Measurements from ENCODE around the gene PPP1R8. TPM values are rescaled to one million over a fixed set of nuclear protein-coding genes. Genes with fewer than 3 reads are reported as not detected.
A peak's percentile ranks its signal among the peaks of the same experiment; 100 is the strongest.

PPP1R8 gene
- total RNA-seq, 1 donor from 2014 or later = 46.9 TPM

DNA sequence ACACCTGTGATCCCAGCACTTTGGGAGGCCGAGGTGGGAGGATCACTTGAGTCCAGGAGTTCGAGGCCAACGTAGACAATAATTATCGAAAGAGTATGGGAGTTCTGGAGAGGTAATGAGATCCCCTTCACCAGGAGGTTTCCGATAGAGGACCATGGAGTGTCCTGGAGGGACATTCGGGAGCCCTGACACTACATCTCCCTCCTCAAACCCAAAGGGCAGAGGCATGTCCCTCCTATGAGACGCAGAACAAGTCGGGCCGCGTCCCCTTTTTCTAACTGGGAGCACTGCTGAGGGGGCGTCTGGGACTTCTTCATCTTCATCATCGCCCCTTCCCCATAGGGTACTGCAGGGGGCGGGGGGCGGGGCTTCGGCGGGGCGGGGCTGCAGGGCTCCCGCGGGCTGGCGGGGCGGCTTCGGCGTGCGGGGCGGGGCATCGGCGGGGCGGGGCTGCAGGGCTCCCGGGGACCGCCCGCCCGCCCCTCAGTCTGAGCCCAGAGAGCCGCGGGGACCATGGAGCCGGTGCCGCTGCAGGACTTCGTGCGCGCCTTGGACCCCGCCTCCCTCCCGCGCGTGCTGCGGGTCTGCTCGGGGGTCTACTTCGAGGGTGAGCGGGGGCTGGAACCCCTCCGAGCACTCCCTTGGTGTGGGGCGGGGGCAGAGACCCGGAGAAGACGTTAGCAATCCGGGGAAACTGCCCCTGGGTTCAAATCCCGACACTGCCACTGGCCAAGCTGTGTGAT, 41.6 kb downstream of the PPP1R8 start, which contains the start of gene THEMIS2:
Gene THEMIS2 (plus strand): TSS at position 486 of the 743 bp plus-strand sequence. CDS start 28 bp downstream, at position 514.
- no peaks in the 10 kb centered on the region for H3K27me3 Mint-ChIP-seq (ENCODE audit: unreplicated experiment)
- TF ChIP-seq, protein P1, sequence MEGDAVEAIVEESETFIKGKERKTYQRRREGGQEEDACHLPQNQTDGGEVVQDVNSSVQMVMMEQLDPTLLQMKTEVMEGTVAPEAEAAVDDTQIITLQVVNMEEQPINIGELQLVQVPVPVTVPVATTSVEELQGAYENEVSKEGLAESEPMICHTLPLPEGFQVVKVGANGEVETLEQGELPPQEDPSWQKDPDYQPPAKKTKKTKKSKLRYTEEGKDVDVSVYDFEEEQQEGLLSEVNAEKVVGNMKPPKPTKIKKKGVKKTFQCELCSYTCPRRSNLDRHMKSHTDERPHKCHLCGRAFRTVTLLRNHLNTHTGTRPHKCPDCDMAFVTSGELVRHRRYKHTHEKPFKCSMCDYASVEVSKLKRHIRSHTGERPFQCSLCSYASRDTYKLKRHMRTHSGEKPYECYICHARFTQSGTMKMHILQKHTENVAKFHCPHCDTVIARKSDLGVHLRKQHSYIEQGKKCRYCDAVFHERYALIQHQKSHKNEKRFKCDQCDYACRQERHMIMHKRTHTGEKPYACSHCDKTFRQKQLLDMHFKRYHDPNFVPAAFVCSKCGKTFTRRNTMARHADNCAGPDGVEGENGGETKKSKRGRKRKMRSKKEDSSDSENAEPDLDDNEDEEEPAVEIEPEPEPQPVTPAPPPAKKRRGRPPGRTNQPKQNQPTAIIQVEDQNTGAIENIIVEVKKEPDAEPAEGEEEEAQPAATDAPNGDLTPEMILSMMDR (IDR thresholded peaks at IDR 0.05; ENCODE audit: unreplicated experiment) = no peak
- H3K4me3 Mint-ChIP-seq (ENCODE audit: unreplicated experiment) = peak within 1 kb of the TSS; percentile 90
- peak within 1 kb of the TSS; percentile 48 for H3K27ac Mint-ChIP-seq (ENCODE audit: unreplicated experiment)
- peak; percentile 76 for DNase-seq (ENCODE audit: low spot score)
- H3K9me3 Mint-ChIP-seq (ENCODE audit: unreplicated experiment) = no peaks in the 10 kb centered on the region
- H3K4me1 Mint-ChIP-seq (ENCODE audit: unreplicated experiment) = peaks cover 14% of the 10 kb centered on the region
- H3K36me3 Mint-ChIP-seq (ENCODE audit: low read depth, unreplicated experiment) = no peaks in the 10 kb centered on the region

DNA sequence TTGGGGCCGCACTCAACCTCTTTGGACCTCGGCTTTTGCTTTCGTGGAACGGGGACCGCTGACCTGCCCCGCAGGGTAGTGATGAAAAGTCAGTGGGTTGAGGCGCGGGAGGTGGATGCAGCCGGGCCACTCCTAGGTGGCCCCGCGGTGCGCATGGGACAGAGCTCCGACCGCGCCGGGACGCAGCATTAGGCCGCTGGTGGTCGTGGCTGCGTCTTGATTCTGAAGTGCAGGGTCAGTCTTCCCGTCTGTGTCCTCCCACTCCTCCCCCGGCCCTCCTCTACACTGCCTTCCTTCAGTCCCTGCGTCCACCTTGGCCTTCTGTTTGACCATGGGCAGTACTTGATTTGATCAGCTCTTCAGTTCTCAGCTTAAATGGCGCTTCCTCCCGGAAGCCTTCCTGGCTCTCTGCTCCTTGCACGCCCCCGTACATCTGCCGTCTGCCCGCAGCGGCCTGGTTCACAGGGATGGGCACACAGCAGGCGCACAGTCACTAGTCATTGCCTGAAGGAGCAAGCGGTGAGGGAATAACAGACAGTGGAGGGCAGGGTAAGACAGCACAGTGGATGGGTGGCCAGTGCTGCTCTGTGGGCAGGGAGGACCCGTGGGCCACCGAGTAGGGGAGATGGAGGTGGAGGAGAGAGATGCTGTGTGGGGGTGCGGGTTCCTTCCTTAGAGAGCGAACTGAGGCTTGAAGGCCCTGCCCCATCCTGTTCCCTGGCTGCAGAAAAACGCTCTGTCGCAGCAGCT, 42.4 kb downstream of the PPP1R8 start:
- TF ChIP-seq, protein P1 (IDR thresholded peaks at IDR 0.05; ENCODE audit: unreplicated experiment) = no peak
- no peak for DNase-seq (ENCODE audit: low spot score)
- H3K27me3 Mint-ChIP-seq (ENCODE audit: unreplicated experiment) = no peaks in the 10 kb centered on the region
- peak overlapping the region; percentile 90 for H3K4me3 Mint-ChIP-seq (ENCODE audit: unreplicated experiment)
- no peaks in the 10 kb centered on the region for H3K36me3 Mint-ChIP-seq (ENCODE audit: low read depth, unreplicated experiment)
- H3K9me3 Mint-ChIP-seq (ENCODE audit: unreplicated experiment) = no peaks in the 10 kb centered on the region
- H3K27ac Mint-ChIP-seq (ENCODE audit: unreplicated experiment) = no peak overlapping the region
- H3K4me1 Mint-ChIP-seq (ENCODE audit: unreplicated experiment) = peaks cover 14% of the 10 kb centered on the region

DNA sequence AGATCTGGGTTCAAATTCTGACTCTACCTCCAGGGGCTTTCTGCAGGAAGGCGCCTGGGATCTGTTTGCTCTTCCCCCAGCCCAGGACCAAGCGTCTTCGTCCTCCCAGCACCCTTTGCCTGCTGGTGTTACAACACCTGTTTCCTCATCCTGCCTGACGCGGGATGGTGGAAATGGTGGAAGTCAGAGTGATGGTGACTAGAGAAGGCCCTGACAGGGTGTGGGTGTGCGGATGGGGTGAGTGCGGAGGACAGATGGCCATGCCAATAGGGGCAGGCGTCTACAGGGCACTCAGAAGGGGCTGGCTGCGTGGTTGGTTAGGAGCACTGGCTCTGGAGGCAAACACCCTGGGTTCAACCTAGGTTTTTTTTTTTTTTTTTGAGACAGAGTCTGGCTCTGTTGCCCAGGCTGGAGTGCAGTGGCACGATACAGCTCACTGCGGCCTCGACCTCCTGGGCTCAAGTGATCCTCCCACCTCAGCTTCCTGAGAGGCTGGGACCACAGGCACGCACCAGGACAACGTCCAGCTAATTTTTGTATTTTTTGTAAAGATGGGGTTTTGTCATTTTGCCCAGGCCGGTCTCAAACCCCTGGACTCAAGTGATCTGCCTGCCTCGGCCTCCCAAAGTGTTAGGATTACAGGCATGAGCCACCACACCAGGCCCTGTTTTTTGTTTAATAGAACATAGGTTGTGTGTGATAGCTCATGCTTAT, 43.2 kb downstream of the PPP1R8 start:
- Mint-ChIP-seq H3K4me1 (ENCODE audit: unreplicated experiment) (peaks cover 17% of the 10 kb centered on the region), H3K9me3 (ENCODE audit: unreplicated experiment) (no peaks in the 10 kb centered on the region), H3K4me3 (ENCODE audit: unreplicated experiment) (peak overlapping the region; percentile 63), H3K27ac (ENCODE audit: unreplicated experiment) (peak overlapping the region; percentile 21), H3K27me3 (ENCODE audit: unreplicated experiment) (no peaks in the 10 kb centered on the region), H3K36me3 (ENCODE audit: low read depth, unreplicated experiment) (no peaks in the 10 kb centered on the region)
- TF ChIP-seq, protein P1 (IDR thresholded peaks at IDR 0.05; ENCODE audit: unreplicated experiment) = no peak
- peak; percentile 38 for DNase-seq (ENCODE audit: low spot score)

DNA sequence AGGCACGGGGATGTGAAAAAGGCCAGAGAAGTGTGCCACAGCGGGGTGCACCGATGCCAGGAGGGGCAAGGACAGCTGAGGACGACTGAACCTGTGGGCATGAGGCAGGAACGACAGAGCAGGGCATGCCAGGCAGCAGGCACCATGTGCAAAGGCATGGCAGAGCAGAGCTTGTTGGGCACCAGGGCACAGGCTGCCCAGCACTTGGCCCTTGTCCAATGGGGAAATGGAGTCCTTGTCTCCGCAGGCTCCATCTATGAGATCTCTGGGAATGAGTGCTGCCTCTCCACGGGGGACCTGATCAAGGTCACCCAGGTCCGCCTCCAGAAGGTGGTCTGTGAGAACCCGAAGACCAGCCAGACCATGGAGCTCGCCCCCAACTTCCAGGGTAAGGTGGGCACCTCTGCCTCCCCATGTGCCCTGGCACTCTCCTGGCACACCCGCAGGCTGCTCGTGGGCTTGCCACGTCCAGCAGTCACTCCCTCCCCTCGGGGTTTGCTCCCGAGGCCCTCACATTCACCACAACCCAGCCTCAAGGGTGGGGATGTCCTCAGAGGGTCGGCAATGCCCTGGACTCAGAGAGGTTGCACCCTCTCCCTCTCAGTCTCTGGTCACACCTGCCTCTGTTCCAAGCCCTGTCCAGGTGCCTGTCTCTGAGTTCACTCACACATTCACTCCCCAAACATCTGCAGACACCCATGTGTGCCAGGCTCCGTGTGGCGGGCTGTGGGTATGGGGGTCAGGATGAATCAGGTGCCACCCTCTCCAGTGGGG, 45.9 kb downstream of the PPP1R8 start:
- Mint-ChIP-seq H3K36me3 (ENCODE audit: low read depth, unreplicated experiment) (peaks cover 4% of the 10 kb centered on the region), H3K27ac (ENCODE audit: unreplicated experiment) (no peak overlapping the region), H3K4me1 (ENCODE audit: unreplicated experiment) (peaks cover 12% of the 10 kb centered on the region), H3K4me3 (ENCODE audit: unreplicated experiment) (no peak overlapping the region), H3K9me3 (ENCODE audit: unreplicated experiment) (no peaks in the 10 kb centered on the region), H3K27me3 (ENCODE audit: unreplicated experiment) (peaks cover 1% of the 10 kb centered on the region)
- TF ChIP-seq, protein P1 (IDR thresholded peaks at IDR 0.05; ENCODE audit: unreplicated experiment) = no peak
- DNase-seq (ENCODE audit: low spot score) = no peak

Data from endothelial cell (in vitro differentiated cells).